ENCODE data around the gene DUS2.
"Not testable (repeated sequence)": the region's sequence is repeated elsewhere in the genome, so short reads cannot be mapped to it uniquely, and the experiment has no call there.

The DUS2 gene

GRCh38 chr16:68078701-68079375 lies 55.8 kb downstream of the DUS2 start:
- no peak for DNase-seq

GRCh38 chr16:68079376-68079625 lies 56.2 kb downstream of the DUS2 start:
- no peak for DNase-seq

GRCh38 chr16:68079626-68080344 lies 56.7 kb downstream of the DUS2 start:
- DNase-seq = no peak

GRCh38 chr16:68081861-68082628 lies 59.0 kb downstream of the DUS2 start:
- DNase-seq = no peak

GRCh38 chr16:68082629-68083238 lies 59.6 kb downstream of the DUS2 start:
- DNase-seq = no peak

- DNase-seq = no peak
Measured at GRCh38 chr16:68083239-68083781, 60.2 kb downstream of the DUS2 start.

- DNase-seq = no peak
Measured at GRCh38 chr16:68083861-68084503, 60.9 kb downstream of the DUS2 start.

- peak; percentile 97 for DNase-seq
Measured at GRCh38 chr16:68084504-68085258, 61.6 kb downstream of the DUS2 start.

GRCh38 chr16:68085259-68086071 lies 62.4 kb downstream of the DUS2 start, which contains the start of gene NFATC3:
TSS of gene NFATC3 (plus strand) at chr16:68085370. CDS start at chr16:68085682, 312 bp downstream.
- DNase-seq = peak; percentile 67

GRCh38 chr16:68086336-68086841 lies 63.3 kb downstream of the DUS2 start:
- DNase-seq = peak; percentile 54

GRCh38 chr16:68086860-68087268 lies 63.8 kb downstream of the DUS2 start:
- peak; percentile 53 for DNase-seq

GRCh38 chr16:68087688-68088087 lies 64.6 kb downstream of the DUS2 start:
- no peak for DNase-seq

- no peak for DNase-seq
Measured at GRCh38 chr16:68088130-68088972, 65.3 kb downstream of the DUS2 start.

GRCh38 chr16:68089067-68089466 lies 66.0 kb downstream of the DUS2 start:
- no peak for DNase-seq

GRCh38 chr16:68090130-68090529 lies 67.0 kb downstream of the DUS2 start:
- DNase-seq = no peak

- no peak for DNase-seq
Measured at GRCh38 chr16:68090533-68090932, 67.4 kb downstream of the DUS2 start.

- DNase-seq = peak; percentile 94
Measured at GRCh38 chr16:68091380-68092261, 68.5 kb downstream of the DUS2 start.

GRCh38 chr16:68092275-68092674 lies 69.2 kb downstream of the DUS2 start:
- DNase-seq = not testable (repeated sequence)
